Breast epithelium (tissue), 3 donors: ENCODE measurements around the gene DDRGK1.

Source experiments
- POLR2A ChIP-seq: fragments of 450-650 bp; IDR thresholded peaks from one replicate; pipeline ENCODE4 v1.6.1; 2016; ENCODE audit warnings: antibody characterized with exemption, mild to moderate bottlenecking, moderate library complexity
- POLR2AphosphoS5 ChIP-seq, 3 donors: sonication (generic); formaldehyde crosslinking; IDR thresholded peaks; one replicate each; pipeline ENCODE4 v1.6.1; 2017; ENCODE audit warnings: antibody characterized with exemption in 3 of 3
- TF ChIP-seq, protein P1 (sequence below), 3 donors: fragments of 450-650 bp; IDR thresholded peaks; one replicate each; pipeline ENCODE4 v1.5.1; 2016 to 2017; ENCODE audit warnings: antibody characterized with exemption in 3 of 3, mild to moderate bottlenecking in 3 of 3, moderate library complexity in 3 of 3

DNA sequence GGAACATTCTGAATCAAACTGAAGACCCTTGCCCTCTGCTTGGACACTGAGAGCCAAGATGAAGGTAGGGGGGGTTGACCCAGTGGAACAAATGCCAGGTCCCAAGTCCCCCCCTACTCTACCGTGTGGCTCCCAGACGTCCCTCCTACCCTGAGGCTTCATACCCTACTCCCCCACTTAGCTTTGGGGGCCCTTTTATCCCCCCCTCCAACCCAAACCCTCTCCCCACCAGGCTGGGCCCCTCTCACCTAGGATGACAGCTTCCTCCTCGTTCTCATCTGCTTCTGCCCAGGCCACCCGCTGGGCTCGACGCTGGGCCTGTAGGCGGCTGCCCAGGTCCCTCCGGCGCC is 1.5 kb downstream of the DDRGK1 start:
- TF ChIP-seq, protein P1, sequence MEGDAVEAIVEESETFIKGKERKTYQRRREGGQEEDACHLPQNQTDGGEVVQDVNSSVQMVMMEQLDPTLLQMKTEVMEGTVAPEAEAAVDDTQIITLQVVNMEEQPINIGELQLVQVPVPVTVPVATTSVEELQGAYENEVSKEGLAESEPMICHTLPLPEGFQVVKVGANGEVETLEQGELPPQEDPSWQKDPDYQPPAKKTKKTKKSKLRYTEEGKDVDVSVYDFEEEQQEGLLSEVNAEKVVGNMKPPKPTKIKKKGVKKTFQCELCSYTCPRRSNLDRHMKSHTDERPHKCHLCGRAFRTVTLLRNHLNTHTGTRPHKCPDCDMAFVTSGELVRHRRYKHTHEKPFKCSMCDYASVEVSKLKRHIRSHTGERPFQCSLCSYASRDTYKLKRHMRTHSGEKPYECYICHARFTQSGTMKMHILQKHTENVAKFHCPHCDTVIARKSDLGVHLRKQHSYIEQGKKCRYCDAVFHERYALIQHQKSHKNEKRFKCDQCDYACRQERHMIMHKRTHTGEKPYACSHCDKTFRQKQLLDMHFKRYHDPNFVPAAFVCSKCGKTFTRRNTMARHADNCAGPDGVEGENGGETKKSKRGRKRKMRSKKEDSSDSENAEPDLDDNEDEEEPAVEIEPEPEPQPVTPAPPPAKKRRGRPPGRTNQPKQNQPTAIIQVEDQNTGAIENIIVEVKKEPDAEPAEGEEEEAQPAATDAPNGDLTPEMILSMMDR (IDR thresholded peaks at IDR 0.05) = no peak
- TF ChIP-seq POLR2AphosphoS5 (IDR thresholded peaks at IDR 0.05) = no peak
- TF ChIP-seq POLR2A = no peak
